GM18951 (cell line): ENCODE results near the gene PI4KA.
"Not testable (repeated sequence)": the region's sequence is repeated elsewhere in the genome, so short reads cannot be mapped to it uniquely, and the experiment has no call there.

Experiments
- POLR2A ChIP-seq: IDR thresholded peaks from 4 replicates; pipeline ENCODE4 v1.6.1; 2011; ENCODE audit warnings: mild to moderate bottlenecking; ENCODE audit not compliant: insufficient read length, insufficient read depth; ENCODE audit errors: extremely low read depth
- in situ Hi-C: fragments of 300-500 bp; cut with MboI; formaldehyde crosslinking; loops from one replicate; pipeline ENCODE4 v1.12.0; 2022; ENCODE audit warnings: low sequenced_read_pairs, mixed read lengths, inconsistent platforms; ENCODE audit not compliant: unreplicated experiment

PI4KA gene

DNA sequence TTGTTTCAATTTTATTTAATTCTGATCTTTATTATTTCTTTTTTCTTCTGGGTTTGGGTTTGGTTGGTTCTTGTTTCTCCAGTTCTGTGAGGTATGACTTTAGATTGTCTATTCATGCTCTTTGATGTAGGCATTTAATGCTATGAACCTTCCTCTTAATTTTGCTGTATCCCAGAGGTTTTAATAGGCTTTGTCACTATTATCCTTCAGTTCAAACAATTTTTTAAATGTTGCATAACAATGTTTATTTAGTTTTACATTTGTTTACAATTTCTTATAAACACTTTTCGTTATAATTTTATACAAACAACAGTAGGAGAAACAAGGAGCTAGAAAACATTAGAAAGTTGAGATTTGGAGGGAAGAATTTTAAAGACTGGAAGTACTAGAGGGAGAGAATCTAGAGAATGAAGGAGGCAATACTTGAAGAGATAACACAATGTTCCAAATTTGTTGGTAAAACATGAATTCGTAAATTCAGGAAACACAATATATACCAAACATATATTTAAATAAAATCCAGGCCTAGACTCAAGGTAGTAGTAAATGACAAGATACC, 180.8 kb downstream of the PI4KA start:
- in situ Hi-C loops, result no loop called here

DNA sequence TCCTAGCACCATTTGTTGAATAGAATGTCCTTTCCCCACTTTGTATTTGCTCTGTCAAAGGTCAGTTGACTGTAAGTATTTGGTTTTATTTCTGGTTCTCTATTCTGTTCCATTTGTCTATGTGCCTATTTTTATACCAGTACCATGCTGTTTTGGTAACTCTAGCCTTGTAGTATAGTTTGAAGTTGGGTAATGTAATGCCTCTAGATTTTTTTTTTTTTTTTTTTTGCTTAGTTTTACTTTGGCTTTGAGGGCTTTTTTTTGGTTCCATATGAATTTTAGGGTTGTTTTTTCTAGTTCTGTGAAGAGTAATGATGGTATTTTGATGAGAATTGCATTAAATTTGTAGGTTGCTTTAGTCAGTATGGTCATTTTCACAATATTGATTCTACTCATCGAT, 183.0 kb downstream of the PI4KA start:
- in situ Hi-C loops, result not testable (repeated sequence)

More for the DNA sequence above, 180.8 kb downstream of the PI4KA start:
- TF ChIP-seq POLR2A, result no peak

DNA sequence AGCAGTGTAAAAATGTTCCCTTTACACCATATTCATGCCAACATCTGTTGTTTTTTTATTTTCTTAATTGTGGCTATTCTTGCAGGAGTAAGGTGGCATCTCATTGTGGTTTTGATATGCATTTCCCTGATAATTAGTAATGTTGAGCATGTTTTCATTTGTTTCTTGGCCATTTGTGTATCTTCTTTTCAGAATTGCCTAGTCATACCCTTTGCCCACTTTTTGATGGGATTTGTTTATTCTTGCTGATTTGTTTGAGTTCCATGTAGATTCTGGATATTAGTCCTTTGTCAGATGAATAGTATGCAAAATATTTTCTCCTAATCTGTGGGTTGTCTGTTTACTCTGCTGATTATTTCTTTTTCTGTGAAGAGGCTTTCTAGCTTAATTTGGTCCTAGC, 183.6 kb downstream of the PI4KA start:
- in situ Hi-C loops, result loop anchor here (25.0 kb wide), 1 partner anchor 1437 kb away; no protein-coding TSS in a partner anchor
- no peak for TF ChIP-seq POLR2A

DNA sequence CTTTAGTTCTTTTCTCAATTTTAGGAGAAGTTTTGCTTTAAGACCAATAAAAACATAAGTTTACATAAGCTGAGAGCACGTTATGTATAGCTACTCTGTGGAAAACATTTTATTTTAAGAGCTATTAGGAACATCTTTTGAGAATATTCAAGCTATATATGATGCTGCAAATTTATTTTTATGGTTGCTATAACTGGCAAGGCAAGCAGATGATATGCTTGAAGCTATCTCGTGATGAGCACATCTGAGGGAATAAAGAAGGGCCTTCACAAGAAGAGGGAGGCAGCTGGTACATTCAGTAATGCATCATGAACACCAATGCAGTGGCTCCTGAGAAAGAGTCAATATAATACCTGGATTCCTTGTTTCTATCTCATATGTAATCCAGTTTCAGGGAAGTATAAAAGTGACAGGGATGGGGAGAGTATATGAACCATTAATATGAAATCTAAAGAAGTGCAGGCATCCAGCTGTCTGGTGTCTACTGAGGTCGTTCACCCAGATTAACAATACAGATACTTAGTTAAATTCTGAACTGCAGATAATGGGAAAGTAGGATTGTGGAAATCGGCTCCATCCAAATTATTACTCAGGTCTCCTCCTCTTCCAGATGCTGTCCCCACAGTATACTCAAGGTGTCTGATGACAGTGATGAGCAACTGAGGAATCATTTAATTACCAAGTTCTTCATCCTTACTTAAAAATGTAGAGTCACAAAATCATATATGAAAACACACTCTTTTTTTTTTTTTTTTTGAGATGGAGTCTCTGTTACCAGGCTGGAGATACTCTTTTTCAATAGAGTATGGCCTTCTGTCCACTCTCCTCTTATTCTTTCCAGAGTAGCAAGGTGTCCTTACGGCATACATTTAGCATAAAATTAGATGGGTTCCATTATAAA, 185.1 kb downstream of the PI4KA start:
- in situ Hi-C loops, result loop anchor here (25.0 kb wide), 1 partner anchor 1439 kb away; no protein-coding TSS in a partner anchor
- TF ChIP-seq POLR2A, result no peak

DNA sequence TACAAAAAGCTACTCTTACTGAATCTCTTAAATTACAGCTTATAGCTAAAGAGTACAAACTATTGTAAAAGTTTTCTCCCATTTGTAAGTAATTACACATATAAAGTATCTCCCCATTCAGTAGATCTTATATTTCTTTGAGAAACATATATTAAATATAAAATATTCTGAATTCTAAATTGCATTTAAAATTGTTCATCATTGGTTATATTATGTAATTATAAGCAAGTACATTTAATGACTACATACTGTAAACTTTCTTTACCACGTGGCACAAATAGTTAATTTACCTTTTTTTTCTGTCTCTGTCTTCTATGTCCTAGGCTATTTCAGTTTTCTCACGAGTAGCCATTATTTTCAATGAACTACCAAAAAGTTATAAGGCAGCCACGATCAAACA, 185.9 kb downstream of the PI4KA start:
- in situ Hi-C loops, result loop anchor here (25.0 kb wide), 1 partner anchor 1440 kb away; no protein-coding TSS in a partner anchor
- no peak for TF ChIP-seq POLR2A

DNA sequence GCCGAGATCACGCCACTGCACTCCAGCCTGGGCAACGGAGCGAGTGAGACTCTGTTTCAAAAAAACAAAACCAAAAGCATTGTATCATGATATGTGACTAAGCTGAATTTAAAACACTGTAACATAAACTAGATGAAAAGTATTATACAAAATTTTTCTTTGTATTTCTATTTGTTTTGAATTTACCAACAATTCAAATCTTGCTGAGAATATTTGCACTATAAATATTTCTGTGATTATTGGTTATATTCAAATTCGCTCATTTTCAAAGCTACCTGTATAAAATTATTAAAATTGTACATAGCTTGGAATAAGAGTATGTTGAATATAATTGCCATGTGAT, 186.6 kb downstream of the PI4KA start:
- no peak for TF ChIP-seq POLR2A
- in situ Hi-C loops, result loop anchor here (25.0 kb wide), 1 partner anchor 1440 kb away; no protein-coding TSS in a partner anchor

DNA sequence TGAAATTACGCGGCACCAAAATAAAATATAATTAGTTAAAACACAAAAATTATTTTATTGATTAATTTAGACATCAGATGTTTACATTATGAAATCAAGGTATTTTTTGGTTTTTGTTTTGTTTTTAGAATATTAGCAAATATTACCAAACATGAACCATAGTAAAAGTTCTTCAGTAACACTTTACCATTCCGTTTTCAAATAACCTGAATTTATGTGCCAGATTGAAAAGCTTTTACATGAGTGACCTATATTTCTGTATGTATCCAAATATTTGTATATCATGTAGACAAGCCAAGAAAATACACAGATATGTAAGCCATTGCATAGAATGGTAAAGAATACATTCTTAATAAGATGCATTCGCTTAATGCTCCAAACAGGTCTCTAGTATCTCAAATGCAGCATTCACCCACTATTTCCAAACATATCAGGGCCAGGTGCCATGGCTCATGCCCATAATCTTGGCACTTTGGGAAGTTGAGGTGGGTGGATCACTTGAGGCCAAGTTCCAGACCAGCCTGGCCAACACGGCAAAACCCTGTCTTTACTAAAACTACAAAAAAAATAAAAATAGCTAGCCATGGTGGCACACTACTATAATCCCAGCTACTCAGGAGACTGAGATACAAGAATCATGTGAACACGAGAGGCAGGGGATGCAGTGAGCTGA, 187.1 kb downstream of the PI4KA start:
- TF ChIP-seq POLR2A, result no peak
- in situ Hi-C loops, result loop anchor here (25.0 kb wide), 1 partner anchor 1441 kb away; no protein-coding TSS in a partner anchor

DNA sequence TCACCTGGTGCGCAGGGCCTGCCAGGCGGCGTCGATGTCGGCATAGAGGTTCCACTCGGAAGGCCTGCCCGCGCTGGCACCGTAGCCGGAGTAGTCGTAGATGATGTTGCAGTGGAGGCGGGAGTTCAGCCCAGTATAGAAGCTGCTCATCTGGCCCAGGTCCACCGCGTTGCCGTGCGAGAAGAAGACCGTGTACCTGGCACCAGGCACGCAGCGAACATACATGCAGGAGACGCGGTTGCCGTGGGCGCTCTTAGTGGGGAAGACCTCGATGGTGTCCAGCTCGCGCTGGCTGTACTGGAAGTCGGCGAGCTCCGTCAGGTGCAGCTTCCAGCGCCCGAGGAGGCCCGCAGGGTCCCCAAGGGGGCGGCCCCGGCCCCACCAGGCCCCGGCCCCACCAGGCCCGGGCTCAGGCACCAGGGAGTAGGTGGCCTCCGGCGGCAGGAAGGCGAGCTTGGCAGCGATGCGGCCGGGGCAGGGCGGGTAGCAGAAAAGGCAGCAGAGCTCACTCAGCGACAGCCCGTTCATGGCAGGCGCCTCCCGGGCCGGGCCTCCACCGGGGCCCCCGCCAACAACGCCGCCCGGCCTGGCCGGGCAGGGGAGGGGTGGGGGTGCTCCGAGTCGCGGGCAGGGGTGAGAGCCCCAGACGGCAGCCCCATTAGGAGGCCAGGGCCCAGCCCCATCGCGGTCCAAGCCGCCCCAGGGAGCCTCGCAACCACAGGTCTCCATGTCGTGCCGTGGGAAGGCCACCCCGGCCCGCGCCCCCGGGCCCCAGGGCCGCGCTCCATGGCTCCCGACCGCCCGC, 188.0 kb downstream of the PI4KA start:
- in situ Hi-C loops, result loop anchor here (25.0 kb wide), 1 partner anchor 1442 kb away; no protein-coding TSS in a partner anchor

DNA sequence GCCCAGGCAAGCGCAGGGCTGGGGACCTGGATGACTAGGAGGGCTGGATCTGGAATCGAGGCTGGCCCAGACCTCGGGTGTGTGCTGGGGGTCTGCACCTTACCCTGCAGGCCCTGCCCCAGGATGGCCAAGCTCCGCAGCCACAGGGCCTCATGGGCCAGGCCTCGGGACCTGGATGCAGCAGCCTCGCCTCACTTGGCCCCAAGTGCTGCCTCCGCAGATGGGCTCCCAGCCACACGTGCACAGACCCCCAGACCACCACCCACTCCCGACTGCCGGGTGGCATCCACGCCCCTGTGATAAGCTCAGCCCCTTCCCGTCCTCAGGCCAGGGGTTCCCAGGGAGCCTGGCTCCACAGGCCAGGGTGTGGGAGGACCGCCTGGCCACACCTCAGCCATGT, 188.7 kb downstream of the PI4KA start:
- in situ Hi-C loops, result loop anchor here (25.0 kb wide), 1 partner anchor 1442 kb away; no protein-coding TSS in a partner anchor

DNA sequence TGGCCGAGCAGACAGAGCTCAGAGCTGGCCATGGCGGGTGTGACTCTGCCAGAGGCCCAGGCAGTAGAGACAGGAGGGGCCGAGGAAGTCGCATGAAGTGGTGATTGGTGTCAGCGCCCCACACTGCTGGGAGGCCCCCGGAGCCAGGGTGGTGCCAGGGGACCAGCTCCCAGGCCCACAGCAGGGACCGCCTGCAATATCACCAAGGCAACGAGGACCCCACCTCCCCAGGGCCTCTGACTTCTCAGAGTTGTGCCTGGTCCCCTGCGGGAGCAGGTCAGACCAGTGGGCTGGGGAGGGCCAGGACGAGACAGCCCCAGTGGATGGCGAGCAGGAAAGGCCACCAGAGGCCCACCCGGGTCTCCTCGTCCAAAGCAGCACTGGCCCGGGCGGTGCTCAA, 189.1 kb downstream of the PI4KA start:
- in situ Hi-C loops, result loop anchor here (25.0 kb wide), 1 partner anchor 1443 kb away; no protein-coding TSS in a partner anchor

DNA sequence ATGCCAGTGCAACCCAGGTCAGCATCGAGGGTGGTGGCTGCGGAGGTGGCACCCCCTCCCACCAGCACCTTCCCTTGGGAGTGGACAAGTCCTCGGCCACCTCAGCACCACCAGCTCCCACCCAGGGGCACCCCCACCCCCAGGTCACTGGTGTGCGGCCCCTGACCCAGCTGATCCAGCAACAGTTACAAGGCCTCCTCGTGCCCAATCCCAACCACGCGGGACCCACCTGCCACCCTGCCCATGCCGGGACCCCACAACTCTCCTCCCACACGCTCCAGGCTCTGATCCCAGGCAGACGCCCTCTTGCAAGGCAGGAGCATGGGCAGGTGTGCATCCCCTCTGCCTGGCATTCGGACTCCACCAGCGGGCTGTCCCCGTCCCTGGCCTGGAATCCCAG, 189.8 kb downstream of the PI4KA start:
- in situ Hi-C loops, result loop anchor here (25.0 kb wide), 1 partner anchor 1444 kb away; no protein-coding TSS in a partner anchor

DNA sequence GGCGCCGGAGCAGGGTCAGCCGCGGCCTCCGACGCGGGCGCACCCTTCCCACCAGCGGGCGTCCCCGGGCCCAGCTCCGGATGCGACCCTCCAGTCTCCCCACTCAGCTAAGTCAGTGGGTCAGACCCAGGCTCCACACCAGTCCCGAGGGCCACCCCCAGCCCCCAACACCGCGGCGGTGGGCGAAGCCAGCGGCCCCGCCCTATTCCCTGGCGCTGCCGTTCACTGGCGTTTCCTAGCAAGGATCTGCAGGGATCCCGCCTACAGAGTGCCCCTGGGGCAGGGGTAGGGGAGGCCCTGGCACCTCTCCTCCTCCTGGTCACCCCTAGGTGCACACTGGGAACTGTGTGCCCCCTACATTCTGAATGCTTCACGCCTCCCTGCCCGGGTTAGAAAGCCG, 190.4 kb downstream of the PI4KA start:
- in situ Hi-C loops, result loop anchor here (25.0 kb wide), 1 partner anchor 1444 kb away; no protein-coding TSS in a partner anchor

DNA sequence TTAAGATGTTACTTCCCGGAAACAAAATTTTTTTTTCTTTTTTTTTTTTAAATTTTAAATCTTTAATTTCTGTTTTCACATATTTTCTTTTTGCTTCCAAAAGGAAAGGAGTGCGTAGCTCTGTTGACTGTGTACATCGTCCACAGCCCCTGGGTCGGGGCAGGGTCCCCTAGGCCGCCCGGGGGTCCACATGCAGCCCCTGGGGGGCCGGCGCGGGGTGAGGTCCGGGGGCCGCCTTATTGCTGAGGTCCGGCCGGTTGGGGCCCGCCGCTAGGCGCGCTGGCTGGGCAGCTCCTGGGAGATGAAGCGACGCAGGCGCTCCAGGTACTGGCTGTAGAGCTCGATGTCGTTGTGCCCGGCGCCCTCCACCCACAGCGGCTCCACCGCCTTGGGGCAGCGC, 191.1 kb downstream of the PI4KA start:
- in situ Hi-C loops, result loop anchor here (25.0 kb wide), 1 partner anchor 1445 kb away; no protein-coding TSS in a partner anchor
